ENCODE results near the gene PEPD. TPM values are rescaled to one million over a fixed set of nuclear protein-coding genes. Genes with fewer than 3 reads are reported as not detected.

PEPD gene
- total and polyA plus RNA-seq, 2 of the 4 experiments (the other 2 are of a cell fraction) = 36.7 to 88.4 TPM

GRCh38 chr19:33445442-33446329, 75.9 kb downstream of the PEPD start:
- Histone ChIP-seq H3K4me1 (ENCODE audit: control insufficient read depth, insufficient read depth, low read length) (no peaks in the 10 kb centered on the region), H3K27me3 (ENCODE audit: control insufficient read depth, insufficient read depth, low read length) (no peaks in the 10 kb centered on the region), H3K36me3 (ENCODE audit: control insufficient read depth, insufficient read depth, low read length) (no peaks in the 10 kb centered on the region), H4K5ac (ENCODE audit: low read depth, low read length) (no peak overlapping the region), H3K56ac (ENCODE audit: extremely low read depth, insufficient read depth, low read length) (no peak overlapping the region), H3K4ac (ENCODE audit: low read depth, low read length) (no peak overlapping the region), H2AK9ac (replicated peaks; ENCODE audit: low read depth, low read length, poor library complexity) (no peak overlapping the region), H4K91ac (ENCODE audit: insufficient read depth, low read depth, low read length) (no peak overlapping the region), H3K9me1 (ENCODE audit: insufficient read depth, low read length) (peaks cover 10% of the 10 kb centered on the region; the same call in 1 of the 2 replicates), H3K18ac (ENCODE audit: low read depth, low read length) (no peak overlapping the region), H3K79me1 (ENCODE audit: low read depth in 1 of 2, low read length in 2 of 2) (no peaks in the 10 kb centered on the region), H2BK20ac (ENCODE audit: low read depth, low read length) (no peak overlapping the region), H2BK5ac (ENCODE audit: low read depth, low read length, poor library complexity, severe bottlenecking) (no peak overlapping the region), H3K9ac (ENCODE audit: low read depth, low read length) (no peak overlapping the region), H3K4me2 (ENCODE audit: low read depth, low read length) (no peak overlapping the region), H3K4me3 (ENCODE audit: insufficient read depth, low read depth, low read length) (no peak overlapping the region), H2BK15ac (ENCODE audit: low read depth, low read length) (no peak overlapping the region), H2AFZ (replicated peaks; ENCODE audit: low read length, poor library complexity) (no peak overlapping the region), H4K20me1 (ENCODE audit: insufficient read depth, low read length) (no peaks in the 10 kb centered on the region), H2AK5ac (ENCODE audit: low read depth, low read length) (no peak overlapping the region), H2BK120ac (ENCODE audit: low read depth, low read length) (no peak overlapping the region), H3K27ac (ENCODE audit: insufficient read depth, low read length) (no peak overlapping the region), H3K14ac (replicated peaks; ENCODE audit: low read depth, low read length) (no peak overlapping the region), H3K23ac (ENCODE audit: low read depth, low read length) (no peak overlapping the region), H3K9me3 (ENCODE audit: control insufficient read depth, insufficient read depth, low read length) (no peaks in the 10 kb centered on the region), H4K8ac (ENCODE audit: low read depth in 2 of 2, low read length in 2 of 2) (no peak overlapping the region)
- ATAC-seq (ENCODE audit: low read depth) (no peak), DNase-seq (no peak)
- intact Hi-C loops (cut with micrococcal nuclease) = no loop called here
- dilution Hi-C loops (cut with HindIII; ENCODE audit: low sequenced_read_pairs, unreplicated experiment) = no loop called here
- in situ Hi-C loops (cut with MboI; ENCODE audit: low sequenced_read_pairs) = no loop called here
- TF ChIP-seq POLR2A (IDR thresholded peaks at IDR 0.05; ENCODE audit: low read depth, low read length) (no peak), NFE2L2 (IDR thresholded peaks at IDR 0.05; ENCODE audit: low read depth, low read length) (no peak), MAFK (IDR thresholded peaks at IDR 0.05; ENCODE audit: low read depth, low read length) (no peak), CTCF (conservative IDR thresholded peaks at IDR 0.05; ENCODE audit: low read depth, low read length) (no peak), FOS (IDR thresholded peaks at IDR 0.05; ENCODE audit: low read depth, low read length) (no peak), ELK1 (IDR thresholded peaks at IDR 0.05; ENCODE audit: borderline replicate concordance, low read depth, low read length) (no peak), RAD21 (IDR thresholded peaks at IDR 0.05; ENCODE audit: low read length) (no peak), RFX5 (IDR thresholded peaks at IDR 0.05; ENCODE audit: low read depth, low read length) (no peak), CHD1 (IDR thresholded peaks at IDR 0.05; ENCODE audit: low read depth, low read length) (no peak), BHLHE40 (IDR thresholded peaks at IDR 0.05; ENCODE audit: low read depth, low read length) (no peak), MXI1 (IDR thresholded peaks at IDR 0.05; ENCODE audit: borderline replicate concordance, low read depth, low read length) (no peak), CEBPB (IDR thresholded peaks at IDR 0.05; ENCODE audit: low read depth, low read length) (no peak), RCOR1 (IDR thresholded peaks at IDR 0.05; ENCODE audit: insufficient replicate concordance, low read length) (no peak)
- TF ChIP-seq, protein P1, sequence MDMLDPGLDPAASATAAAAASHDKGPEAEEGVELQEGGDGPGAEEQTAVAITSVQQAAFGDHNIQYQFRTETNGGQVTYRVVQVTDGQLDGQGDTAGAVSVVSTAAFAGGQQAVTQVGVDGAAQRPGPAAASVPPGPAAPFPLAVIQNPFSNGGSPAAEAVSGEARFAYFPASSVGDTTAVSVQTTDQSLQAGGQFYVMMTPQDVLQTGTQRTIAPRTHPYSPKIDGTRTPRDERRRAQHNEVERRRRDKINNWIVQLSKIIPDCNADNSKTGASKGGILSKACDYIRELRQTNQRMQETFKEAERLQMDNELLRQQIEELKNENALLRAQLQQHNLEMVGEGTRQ (IDR thresholded peaks at IDR 0.05; ENCODE audit: low read depth, low read length) = no peak
- CTCF ChIA-PET = no interaction called here
- POLR2A ChIA-PET (ENCODE audit: unreplicated experiment) = no interaction called here
- 80% methylated on average over 7 of the region's 17 CpGs; no CpG with 5 or more reads in 1 of the 2 experiments for WGBS, 2 experiments (ENCODE audit: extremely low coverage in 2 of 2, insufficient read length in 1 of 2)
- BruUV-seq (replicated peaks) = no TSS peak
